Liver (tissue), 9 donors: ENCODE data around the gene CTSS. TPM values are rescaled to one million over a fixed set of nuclear protein-coding genes. Genes with fewer than 3 reads are reported as not detected.

Experiments
- DNase-seq: peaks from one replicate; pipeline ENCODE4 v3.0.0-alpha.2; 2017; ENCODE audit warnings: low spot score
- H3K27ac ChIP-seq, 2 donors: one replicate each; pipeline ENCODE4 v1.7.0; 2013; ENCODE audit warnings: inconsistent platforms in 2 of 2, low read length in 2 of 2, control low read depth in 1 of 2, low read depth in 1 of 2, mild to moderate bottlenecking in 1 of 2
- H3K27me3 ChIP-seq, 4 donors: one replicate each; pipeline versions ENCODE4 v1.6.1 to v1.7.0; 2013; ENCODE audit warnings: low read length in 3 of 4, inconsistent platforms in 1 of 4, mild to moderate bottlenecking in 1 of 4, moderate library complexity in 1 of 4; ENCODE audit not compliant: control insufficient read depth in 4 of 4, insufficient read depth in 4 of 4
- H3K36me3 ChIP-seq, 4 donors: one replicate each; pipeline versions ENCODE4 v1.6.1 to v1.7.0; 2013; ENCODE audit warnings: low read length in 3 of 4, mild to moderate bottlenecking in 3 of 4, low read depth in 1 of 4, moderate library complexity in 1 of 4; ENCODE audit not compliant: control insufficient read depth in 4 of 4, insufficient read depth in 3 of 4
- H3K4me1 ChIP-seq, 4 donors: one replicate each; pipeline versions ENCODE4 v1.6.1 to v1.7.0; 2013; ENCODE audit warnings: low read length in 3 of 4, mild to moderate bottlenecking in 3 of 4, moderate library complexity in 1 of 4; ENCODE audit not compliant: control insufficient read depth in 4 of 4, insufficient read depth in 4 of 4
- H3K4me3 ChIP-seq, 3 donors: one replicate each; pipeline versions ENCODE4 v1.6.1 to v1.7.0; 2013; ENCODE audit warnings: low read length in 3 of 3, control low read depth in 1 of 3, low read depth in 1 of 3, mild to moderate bottlenecking in 1 of 3
- H3K9ac ChIP-seq, 2 donors: one replicate each; pipeline ENCODE4 v1.7.0; 2013; ENCODE audit warnings: low read length in 2 of 2, mild to moderate bottlenecking in 2 of 2, moderate library complexity in 2 of 2, control low read depth in 1 of 2, low read depth in 1 of 2
- H3K9me3 ChIP-seq, 4 donors: one replicate each; pipeline versions ENCODE4 v1.6.1 to v1.7.0; 2013; ENCODE audit warnings: low read length in 3 of 4; ENCODE audit not compliant: control insufficient read depth in 4 of 4
- EGR1 ChIP-seq, 2 donors: IDR thresholded peaks; 2 replicates each; pipeline ENCODE4 v1.6.1; 2016 to 2018; ENCODE audit warnings: antibody characterized with exemption in 2 of 2, low read depth in 2 of 2
- FOXA1 ChIP-seq: IDR thresholded peaks from 2 replicates; pipeline ENCODE4 v1.6.1; 2016; ENCODE audit warnings: antibody characterized with exemption
- FOXA2 ChIP-seq: IDR thresholded peaks from 2 replicates; pipeline ENCODE4 v1.6.1; 2016; ENCODE audit warnings: antibody characterized with exemption
- GABPA ChIP-seq, 2 donors: IDR thresholded peaks in 1 of 2; conservative IDR thresholded peaks in 1 of 2; 2 replicates each; pipeline ENCODE4 v1.6.1; 2016; ENCODE audit warnings: antibody characterized with exemption in 2 of 2, mild to moderate bottlenecking in 1 of 2, moderate library complexity in 1 of 2
- HNF4A ChIP-seq, 2 donors: conservative IDR thresholded peaks; 2 replicates each; pipeline ENCODE4 v1.6.1; 2016; ENCODE audit warnings: antibody characterized with exemption in 2 of 2, mild to moderate bottlenecking in 2 of 2
- HNF4G ChIP-seq: IDR thresholded peaks from 2 replicates; pipeline ENCODE4 v1.6.1; 2016; ENCODE audit warnings: antibody characterized with exemption
- JUND ChIP-seq, 2 donors: IDR thresholded peaks; 2 replicates each; pipeline ENCODE4 v1.6.1; 2016; ENCODE audit warnings: antibody characterized with exemption in 2 of 2
- NR2F2 ChIP-seq: IDR thresholded peaks from 2 replicates; pipeline ENCODE4 v1.6.1; 2016; ENCODE audit warnings: antibody characterized with exemption
- RAD21 ChIP-seq, 2 donors: IDR thresholded peaks; 2 replicates each; pipeline ENCODE4 v1.6.1; 2016; ENCODE audit warnings: antibody characterized with exemption in 2 of 2, mild to moderate bottlenecking in 2 of 2
- RXRA ChIP-seq, 2 donors: IDR thresholded peaks; 2 replicates each; pipeline ENCODE4 v1.6.1; 2017 to 2018; ENCODE audit warnings: antibody characterized with exemption in 2 of 2, mild to moderate bottlenecking in 1 of 2
- SP1 ChIP-seq: IDR thresholded peaks from 2 replicates; pipeline ENCODE4 v1.6.1; 2018; ENCODE audit warnings: antibody characterized with exemption, mild to moderate bottlenecking
- YY1 ChIP-seq: IDR thresholded peaks from 2 replicates; pipeline ENCODE4 v1.6.1; 2016; ENCODE audit warnings: antibody characterized with exemption, mild to moderate bottlenecking
- WGBS: extraction: QIAGEN DNeasy Blood & Tissue Kit; methylation state at CpG from one replicate; pipeline ENCODE4 v1.1.7; 2013; 5-methylcytosine and 5-hydroxymethylcytosine counted together
- polyA plus RNA-seq, 2 donors: library from polyadenylated mRNA; stranded (reverse) in 1 of 2; unstranded in 1 of 2; fragments of 200-250 nt in 1 of 2; fragments of >200 nt in 1 of 2; fragmentation: Nextera tagmentation in 1 of 2; extraction: Ambion mirVana in 1 of 2; gene quantifications; one replicate each; pipeline versions ENCODE4 v1.2.1 to v1.2.3, GENCODE V29; 2013 to 2015
- total RNA-seq, 2 donors: library from RNA; depleted of rRNA; stranded (reverse); fragments of >200 nt; gene quantifications; one replicate each; pipeline ENCODE4 v1.2.3, GENCODE V29; 2014
- TF ChIP-seq, protein P1 (sequence below): IDR thresholded peaks from 2 replicates; pipeline ENCODE4 v1.6.1; 2016; ENCODE audit warnings: antibody characterized with exemption
- TF ChIP-seq, protein P2 (sequence below): IDR thresholded peaks from 2 replicates; pipeline ENCODE4 v1.6.1; 2016; ENCODE audit warnings: antibody characterized with exemption
- TF ChIP-seq, protein P3 (sequence below): IDR thresholded peaks from 2 replicates; pipeline ENCODE4 v1.6.1; 2016; ENCODE audit warnings: antibody characterized with exemption, mild to moderate bottlenecking
- TF ChIP-seq, protein P4 (sequence below): IDR thresholded peaks from 2 replicates; pipeline ENCODE4 v1.6.1; 2016; ENCODE audit warnings: antibody characterized with exemption
- TF ChIP-seq, protein P5 (sequence below): fragments of 150-350 bp; IDR thresholded peaks from 2 replicates; pipeline ENCODE4 v1.5.1; 2017; ENCODE audit warnings: improper control_type of control experiment, low read depth, low read length; ENCODE audit not compliant: missing input control
- donor health status: healthy.
- donor health status: healthy.
- donor health status: healthy.
- donor health status: healthy.
- donor health status: healthy.

The CTSS gene
- total and polyA plus RNA-seq, 4 donors = 17.3 to 122 (median 62.4) TPM

- TF ChIP-seq EGR1 (IDR thresholded peaks at IDR 0.05; ENCODE audit: low read depth in 2 of 2) = no peak
- Histone ChIP-seq H3K36me3 (peaks cover 0 to 10% (median 4%) of the 10 kb centered on the region in 4 donors), H3K4me1 (peaks cover 0 to 4% (median 1%) of the 10 kb centered on the region in 4 donors), H3K27ac (no peak overlapping the region), H3K9me3 (no peaks in the 10 kb centered on the region), H3K4me3 (no peak overlapping the region), H3K9ac (no peak overlapping the region), H3K27me3 (no peaks in the 10 kb centered on the region)
- WGBS = 90% methylated on average over 3 of the region's 3 CpGs
- no peak for DNase-seq
Observed at GRCh38 chr1:150760013-150760412, 5.6 kb downstream of the CTSS start.

DNA sequence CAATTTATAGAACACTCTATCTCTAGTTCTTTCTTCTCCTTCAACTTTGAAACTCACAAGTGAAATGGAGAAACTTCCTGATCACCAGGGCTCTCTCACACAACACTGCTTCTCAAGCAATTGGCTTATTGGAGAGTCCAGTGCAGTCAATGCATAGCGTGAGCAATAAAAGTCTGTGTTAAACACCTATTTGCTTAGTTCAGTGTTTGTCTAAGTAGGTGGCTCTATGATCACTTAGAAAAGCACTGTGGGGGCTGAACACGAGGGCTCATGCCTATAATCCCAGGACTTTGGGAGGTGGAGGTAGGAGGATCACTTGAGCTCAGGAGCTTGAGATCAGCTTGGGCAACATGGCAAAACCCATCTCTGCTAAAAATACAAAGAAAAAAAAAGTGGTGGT, 12.2 kb downstream of the CTSS start:
- Histone ChIP-seq H3K27me3 (no peaks in the 10 kb centered on the region), H3K4me3 (no peak overlapping the region), H3K9ac (no peak overlapping the region), H3K36me3 (peaks cover 0 to 24% (median 18%) of the 10 kb centered on the region in 4 donors), H3K4me1 (no peaks in the 10 kb centered on the region), H3K9me3 (no peaks in the 10 kb centered on the region), H3K27ac (no peak overlapping the region)
- 86% methylated on average over 2 of the region's 2 CpGs for WGBS
- DNase-seq = no peak
- no peak for TF ChIP-seq FOXA1
- TF ChIP-seq, protein P1, sequence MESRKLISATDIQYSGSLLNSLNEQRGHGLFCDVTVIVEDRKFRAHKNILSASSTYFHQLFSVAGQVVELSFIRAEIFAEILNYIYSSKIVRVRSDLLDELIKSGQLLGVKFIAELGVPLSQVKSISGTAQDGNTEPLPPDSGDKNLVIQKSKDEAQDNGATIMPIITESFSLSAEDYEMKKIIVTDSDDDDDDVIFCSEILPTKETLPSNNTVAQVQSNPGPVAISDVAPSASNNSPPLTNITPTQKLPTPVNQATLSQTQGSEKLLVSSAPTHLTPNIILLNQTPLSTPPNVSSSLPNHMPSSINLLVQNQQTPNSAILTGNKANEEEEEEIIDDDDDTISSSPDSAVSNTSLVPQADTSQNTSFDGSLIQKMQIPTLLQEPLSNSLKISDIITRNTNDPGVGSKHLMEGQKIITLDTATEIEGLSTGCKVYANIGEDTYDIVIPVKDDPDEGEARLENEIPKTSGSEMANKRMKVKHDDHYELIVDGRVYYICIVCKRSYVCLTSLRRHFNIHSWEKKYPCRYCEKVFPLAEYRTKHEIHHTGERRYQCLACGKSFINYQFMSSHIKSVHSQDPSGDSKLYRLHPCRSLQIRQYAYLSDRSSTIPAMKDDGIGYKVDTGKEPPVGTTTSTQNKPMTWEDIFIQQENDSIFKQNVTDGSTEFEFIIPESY = no peak
- no peak for TF ChIP-seq SP1
- TF ChIP-seq, protein P2, sequence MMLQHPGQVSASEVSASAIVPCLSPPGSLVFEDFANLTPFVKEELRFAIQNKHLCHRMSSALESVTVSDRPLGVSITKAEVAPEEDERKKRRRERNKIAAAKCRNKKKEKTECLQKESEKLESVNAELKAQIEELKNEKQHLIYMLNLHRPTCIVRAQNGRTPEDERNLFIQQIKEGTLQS = no peak
- TF ChIP-seq, protein P3, sequence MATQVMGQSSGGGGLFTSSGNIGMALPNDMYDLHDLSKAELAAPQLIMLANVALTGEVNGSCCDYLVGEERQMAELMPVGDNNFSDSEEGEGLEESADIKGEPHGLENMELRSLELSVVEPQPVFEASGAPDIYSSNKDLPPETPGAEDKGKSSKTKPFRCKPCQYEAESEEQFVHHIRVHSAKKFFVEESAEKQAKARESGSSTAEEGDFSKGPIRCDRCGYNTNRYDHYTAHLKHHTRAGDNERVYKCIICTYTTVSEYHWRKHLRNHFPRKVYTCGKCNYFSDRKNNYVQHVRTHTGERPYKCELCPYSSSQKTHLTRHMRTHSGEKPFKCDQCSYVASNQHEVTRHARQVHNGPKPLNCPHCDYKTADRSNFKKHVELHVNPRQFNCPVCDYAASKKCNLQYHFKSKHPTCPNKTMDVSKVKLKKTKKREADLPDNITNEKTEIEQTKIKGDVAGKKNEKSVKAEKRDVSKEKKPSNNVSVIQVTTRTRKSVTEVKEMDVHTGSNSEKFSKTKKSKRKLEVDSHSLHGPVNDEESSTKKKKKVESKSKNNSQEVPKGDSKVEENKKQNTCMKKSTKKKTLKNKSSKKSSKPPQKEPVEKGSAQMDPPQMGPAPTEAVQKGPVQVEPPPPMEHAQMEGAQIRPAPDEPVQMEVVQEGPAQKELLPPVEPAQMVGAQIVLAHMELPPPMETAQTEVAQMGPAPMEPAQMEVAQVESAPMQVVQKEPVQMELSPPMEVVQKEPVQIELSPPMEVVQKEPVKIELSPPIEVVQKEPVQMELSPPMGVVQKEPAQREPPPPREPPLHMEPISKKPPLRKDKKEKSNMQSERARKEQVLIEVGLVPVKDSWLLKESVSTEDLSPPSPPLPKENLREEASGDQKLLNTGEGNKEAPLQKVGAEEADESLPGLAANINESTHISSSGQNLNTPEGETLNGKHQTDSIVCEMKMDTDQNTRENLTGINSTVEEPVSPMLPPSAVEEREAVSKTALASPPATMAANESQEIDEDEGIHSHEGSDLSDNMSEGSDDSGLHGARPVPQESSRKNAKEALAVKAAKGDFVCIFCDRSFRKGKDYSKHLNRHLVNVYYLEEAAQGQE = no peak
- no peak for TF ChIP-seq GABPA (IDR thresholded peaks at IDR 0.05 in 1 of 2, conservative IDR thresholded peaks at IDR 0.05 in 1 of 2)
- TF ChIP-seq EGR1 (IDR thresholded peaks at IDR 0.05; ENCODE audit: low read depth in 2 of 2) = no peak
- TF ChIP-seq, protein P4, sequence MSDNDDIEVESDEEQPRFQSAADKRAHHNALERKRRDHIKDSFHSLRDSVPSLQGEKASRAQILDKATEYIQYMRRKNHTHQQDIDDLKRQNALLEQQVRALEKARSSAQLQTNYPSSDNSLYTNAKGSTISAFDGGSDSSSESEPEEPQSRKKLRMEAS = no peak
- no peak for TF ChIP-seq RAD21 (IDR thresholded peaks at IDR 0.05)
- no peak for TF ChIP-seq HNF4A (conservative IDR thresholded peaks at IDR 0.05)
- no peak for TF ChIP-seq NR2F2
- no peak for TF ChIP-seq RXRA (IDR thresholded peaks at IDR 0.05)
- no peak for TF ChIP-seq YY1
- TF ChIP-seq, protein P5, sequence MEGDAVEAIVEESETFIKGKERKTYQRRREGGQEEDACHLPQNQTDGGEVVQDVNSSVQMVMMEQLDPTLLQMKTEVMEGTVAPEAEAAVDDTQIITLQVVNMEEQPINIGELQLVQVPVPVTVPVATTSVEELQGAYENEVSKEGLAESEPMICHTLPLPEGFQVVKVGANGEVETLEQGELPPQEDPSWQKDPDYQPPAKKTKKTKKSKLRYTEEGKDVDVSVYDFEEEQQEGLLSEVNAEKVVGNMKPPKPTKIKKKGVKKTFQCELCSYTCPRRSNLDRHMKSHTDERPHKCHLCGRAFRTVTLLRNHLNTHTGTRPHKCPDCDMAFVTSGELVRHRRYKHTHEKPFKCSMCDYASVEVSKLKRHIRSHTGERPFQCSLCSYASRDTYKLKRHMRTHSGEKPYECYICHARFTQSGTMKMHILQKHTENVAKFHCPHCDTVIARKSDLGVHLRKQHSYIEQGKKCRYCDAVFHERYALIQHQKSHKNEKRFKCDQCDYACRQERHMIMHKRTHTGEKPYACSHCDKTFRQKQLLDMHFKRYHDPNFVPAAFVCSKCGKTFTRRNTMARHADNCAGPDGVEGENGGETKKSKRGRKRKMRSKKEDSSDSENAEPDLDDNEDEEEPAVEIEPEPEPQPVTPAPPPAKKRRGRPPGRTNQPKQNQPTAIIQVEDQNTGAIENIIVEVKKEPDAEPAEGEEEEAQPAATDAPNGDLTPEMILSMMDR = no peak
- TF ChIP-seq HNF4G = no peak
- no peak for TF ChIP-seq JUND (IDR thresholded peaks at IDR 0.05)
- no peak for TF ChIP-seq FOXA2
